ENCODE results near the gene KRTAP10-1.

KRTAP10-1 gene

DNA sequence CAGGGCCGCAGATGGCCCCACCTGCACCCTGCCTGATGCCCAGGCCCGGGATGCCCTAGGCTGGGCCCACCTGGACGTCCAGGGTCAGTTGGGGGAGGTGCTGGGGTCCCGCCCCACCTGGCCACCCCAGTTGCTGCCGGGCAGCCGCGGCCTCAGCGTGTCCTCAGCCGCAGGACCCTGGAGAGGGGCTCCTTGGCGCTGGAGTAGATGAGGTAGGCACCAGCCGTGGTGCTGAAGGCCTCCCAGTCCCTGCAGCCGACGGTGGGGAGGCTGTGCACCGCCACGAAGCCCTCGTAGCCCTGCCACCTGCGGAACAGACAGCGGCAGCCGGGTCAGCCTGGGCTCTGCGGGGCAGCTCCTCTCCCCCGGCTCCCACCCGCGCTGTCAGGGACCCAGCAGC lies 40.4 kb downstream of the KRTAP10-1 start:
- DNase-seq = no peak

DNA sequence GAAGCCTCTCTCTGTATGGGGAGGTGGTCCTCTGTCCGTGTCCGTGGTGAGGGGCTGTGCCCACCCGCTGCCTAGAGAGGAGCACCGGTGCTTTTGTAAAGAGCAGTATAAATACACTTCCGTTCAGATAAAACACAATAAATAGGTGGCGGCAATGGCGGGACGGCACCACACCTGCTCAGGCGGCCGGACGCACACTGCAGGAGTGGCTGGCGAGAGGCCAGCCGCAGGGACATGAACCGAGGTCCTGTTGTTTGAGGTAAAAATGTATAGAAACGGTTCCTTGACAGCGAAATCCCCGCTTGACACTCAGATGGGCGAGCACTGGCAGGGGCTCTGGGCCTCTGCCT lies 40.8 kb downstream of the KRTAP10-1 start:
- DNase-seq = peak; percentile 33

DNA sequence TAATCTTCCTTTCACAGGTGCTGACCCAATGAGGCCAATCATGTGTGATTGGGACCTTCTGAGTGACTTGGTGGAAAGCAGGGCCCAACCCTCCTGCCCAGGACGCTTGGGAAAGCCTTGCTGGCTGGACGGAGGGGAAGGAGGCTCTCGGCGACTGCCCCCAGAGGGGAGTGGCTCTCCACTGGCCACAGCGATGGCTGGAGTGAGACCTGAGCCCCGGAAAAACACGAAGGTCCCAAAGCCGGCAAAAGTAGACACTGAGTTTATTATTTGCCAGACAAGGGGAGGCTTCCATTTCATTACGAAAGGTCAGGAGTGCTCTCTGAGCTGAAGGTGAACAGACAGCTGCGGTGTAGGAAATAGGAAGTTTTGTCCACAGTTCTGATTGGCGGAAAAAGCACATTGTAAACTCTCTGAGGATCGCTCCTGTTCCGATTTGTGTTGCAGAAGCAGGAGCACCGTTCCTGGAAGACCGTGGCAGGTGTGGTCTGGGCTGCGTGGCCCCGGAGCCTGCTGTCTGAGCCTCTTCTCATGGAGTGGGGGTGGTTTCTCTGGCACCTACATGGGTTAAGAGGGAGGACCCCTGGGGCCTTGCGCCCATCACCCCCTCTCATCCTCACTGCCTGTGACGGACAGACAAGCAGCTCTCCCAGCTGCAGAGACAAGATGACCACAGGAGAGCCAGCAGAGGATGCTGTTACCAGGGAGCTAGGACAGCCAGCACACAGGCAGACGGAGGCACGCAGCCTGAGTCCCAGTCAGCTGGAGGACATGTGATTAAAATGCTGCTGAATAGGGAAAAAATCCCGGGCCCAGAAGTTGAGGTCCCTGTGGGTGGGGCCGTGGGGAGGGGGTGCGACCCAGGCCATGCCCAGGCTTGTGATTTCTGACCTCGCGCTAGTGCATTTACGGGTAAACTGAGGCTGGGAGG lies 41.5 kb downstream of the KRTAP10-1 start:
- peak; percentile 58 for DNase-seq

DNA sequence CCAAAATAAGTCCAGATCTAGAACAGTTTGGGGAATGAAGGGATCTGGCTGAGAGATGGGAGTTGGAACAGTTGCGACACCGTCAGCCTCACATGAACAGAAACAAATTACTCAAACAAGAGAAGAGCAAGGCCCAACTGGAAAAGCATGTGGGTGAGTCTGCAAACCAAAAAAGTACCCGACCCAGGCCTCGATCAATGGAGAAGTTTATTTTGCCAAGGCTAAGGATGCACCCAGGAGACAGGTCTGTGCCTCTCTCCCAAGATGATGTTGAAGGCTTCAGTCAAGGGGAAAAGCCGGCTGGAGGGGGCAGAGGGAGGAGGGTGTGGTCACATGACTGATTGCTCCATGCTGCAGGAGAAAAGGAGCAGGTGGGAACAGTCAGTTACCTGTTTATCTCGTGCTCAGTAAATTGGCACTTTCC lies 42.3 kb downstream of the KRTAP10-1 start:
- DNase-seq = peak; percentile 80

DNA sequence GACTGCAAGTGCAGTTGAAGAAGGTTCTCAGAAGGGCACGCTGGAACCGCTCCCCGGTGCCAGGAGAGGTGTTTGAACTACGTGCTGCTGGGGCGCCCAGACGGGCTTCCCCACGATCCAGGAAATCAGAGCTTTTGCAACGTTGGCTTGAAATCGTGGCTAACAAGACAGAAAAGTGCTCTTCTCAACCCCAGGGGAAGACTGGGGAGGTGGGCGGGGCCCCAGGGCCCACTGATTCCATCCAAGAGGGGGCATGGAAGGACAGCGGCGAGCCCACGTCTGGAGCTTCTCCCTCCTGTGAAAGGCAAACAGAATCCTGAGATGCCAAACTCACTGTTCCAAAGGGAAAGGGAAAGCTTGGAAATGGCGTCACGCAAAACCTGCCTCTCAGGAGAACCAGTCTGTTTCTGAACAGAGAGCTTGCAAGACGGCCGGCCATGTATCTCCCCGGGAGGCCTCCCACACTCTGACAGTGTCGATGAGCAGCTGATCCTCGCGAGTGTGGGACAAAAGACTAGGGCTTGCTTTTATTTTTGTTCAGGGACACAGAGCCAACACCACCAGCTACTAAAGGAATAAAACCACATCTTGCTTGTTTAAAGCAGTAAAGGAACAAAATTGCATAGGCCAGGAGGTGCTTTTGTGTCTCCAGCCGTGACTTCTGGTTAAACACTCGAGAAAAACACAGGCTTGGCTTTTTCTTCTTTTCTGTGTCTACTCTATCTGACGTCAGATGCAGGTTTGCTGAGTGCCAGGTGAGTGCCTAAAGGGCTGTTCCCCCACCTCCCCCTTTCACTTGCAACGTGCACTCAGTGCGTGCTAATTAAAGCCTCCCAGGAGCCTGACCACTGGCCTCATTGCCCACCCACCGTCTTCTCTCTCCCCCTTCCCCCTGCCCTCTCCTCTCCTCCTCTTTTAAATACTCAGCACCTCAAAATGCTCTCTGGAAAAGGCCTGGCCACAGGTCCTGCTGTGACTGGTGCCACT lies 43.1 kb downstream of the KRTAP10-1 start:
- DNase-seq = peak; percentile 84

DNA sequence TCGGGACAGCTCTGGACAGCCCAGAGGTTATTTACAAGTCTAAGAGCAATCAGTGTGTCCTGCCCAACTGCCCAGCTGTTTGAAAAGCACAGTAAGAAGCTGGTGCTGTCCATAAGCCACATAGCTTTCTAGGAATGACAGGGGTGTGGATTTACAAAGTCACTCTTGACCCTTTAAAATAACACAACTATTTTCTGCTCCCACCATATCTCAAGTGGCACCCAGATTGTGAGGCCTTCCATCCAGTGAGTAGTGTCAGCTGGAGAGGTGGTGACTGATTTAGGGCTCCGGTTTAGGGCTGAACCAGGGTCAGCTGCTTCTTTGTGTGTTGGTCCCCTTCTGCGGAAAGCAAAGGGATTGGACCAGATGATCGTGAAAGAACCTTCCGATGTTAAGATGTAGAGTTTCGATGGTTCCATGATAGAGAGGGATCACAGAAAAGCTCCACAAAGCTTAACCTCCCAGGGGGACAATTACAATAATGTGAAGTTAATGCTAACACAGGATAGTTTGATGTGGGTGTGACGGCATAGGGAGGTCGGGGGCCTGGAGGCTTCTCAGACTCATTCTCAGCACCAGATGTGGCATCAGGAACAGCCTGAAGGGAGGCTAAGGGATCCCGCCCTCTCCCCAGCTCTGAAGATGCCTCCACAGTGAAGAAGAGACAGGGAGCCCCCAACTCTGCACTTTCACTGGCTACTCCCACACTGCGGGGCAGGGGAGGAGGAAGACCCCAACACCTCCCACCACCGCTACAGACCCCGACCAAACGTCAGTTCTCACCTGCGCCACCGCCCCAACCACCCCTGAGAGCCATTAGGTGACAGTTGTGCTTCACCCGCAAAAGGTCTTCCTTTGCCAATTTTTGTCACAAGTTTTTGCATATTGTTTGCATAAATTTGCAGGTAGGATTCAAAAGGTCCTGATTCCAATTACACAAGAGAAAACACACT lies 44.1 kb downstream of the KRTAP10-1 start:
- DNase-seq = no peak

DNA sequence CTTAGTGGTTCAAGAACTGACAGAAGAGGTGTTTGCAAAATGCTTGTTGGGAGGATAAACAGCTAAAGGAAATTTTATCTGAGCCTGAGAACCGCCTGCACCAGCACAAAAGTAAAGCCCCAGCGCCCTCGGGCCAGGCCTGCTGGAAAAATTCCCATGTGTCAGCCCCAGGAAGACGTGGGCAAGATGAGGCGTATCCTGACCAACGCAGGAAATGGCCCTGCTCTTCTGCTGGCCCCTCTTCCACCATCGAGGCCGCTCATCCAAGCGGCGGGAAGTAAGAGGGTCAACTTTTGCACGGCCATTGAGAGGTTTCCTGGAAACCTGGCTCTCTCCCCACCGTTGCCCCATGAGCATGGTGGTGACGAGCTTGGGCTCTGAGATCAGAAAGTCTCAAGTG lies 45.0 kb downstream of the KRTAP10-1 start:
- DNase-seq = no peak

DNA sequence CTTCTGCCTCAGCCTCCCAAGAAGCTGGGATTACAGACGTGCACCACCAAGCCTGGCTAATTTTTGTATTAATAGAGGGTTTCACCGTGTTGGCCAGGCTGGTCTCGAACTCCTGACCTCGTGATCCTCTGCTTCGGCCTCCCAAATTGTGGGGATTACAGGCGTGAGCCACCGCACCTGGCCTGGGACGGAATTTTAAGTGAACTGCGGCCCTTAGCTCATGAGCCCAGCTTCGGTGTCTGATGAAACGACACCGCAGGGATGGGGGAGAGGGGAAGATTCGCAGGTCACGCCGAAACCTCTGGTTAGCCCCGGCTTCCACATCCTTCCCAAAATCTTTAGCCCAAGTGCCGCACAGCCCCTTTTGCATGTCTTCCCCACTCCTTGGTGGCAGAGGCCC lies 45.6 kb downstream of the KRTAP10-1 start:
- no peak for DNase-seq

DNA sequence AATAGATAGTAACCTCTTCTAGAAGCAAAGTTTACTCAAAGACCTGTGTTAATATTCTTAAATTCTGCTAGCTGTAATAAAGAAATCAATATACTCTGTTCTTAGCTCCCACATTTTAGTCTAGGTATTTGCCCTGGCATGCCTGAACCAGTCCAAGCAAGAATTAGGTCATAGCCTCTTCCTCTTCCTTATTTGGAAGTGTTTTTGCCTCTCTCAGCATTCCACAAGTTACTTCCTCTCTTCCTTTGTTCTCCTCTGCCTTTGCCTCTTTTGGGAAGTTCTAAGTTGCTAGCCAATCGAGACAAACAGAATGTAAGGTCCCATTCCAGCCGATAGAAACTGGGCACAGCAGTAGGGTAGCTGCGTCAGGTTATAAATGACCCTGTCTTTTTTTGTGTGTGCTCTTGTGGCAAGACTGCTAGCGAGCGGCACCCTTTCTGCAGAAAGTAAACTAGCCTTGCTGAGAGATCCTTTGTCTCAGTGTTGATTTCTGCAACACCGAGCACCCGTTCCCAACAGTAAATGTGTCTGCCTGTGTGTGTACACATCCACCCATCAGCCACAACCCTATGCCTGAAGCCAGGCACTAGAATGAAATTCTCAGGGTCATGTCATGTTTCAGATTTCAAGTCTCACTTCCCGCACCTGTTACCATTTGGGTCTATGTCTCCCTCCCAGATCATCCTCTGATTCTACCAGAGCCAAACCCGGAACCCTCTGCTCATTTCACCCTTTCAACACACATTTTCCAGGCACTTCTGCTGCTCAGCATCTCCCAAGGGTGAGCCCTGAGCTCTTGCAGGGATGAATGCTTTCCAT lies 47.2 kb downstream of the KRTAP10-1 start:
- DNase-seq = no peak

DNA sequence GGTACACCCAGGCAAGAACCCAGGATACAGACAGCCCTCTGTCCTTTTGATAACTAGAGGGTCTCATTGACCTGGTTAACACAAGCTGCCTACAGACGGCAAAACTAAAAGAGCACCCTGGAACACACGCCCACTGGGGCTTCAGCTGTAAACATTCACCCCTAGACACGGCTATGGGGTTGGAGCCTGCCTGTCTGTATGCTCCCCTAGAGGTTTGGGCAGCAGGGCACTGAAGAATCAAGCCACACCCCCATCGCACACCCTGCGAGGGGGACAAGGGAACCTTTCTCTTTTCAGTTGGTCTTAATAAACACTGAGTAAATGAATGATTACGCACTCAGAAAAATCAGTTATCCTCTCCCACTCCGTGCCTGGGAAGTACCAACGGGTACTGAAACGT lies 49.2 kb downstream of the KRTAP10-1 start:
- DNase-seq = no peak

DNA sequence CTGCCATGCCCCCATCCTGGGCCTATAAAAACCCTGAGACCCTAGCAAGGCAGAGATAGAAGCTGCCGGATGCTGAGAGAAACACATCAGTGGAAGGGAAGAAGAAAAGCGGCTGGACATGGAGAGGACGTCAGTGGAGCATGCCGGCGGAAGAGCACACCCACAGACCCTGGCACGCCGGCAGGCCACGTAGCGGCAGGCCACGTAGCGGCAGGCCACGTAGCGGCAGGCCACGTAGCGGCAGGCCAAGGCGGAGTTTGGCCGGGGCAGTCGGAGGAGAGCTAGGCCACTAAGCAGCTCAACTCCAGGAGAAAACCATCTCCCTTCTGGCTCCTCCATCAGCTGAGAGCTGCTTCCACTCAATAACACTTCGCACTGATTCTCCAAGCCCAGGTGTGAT lies 49.6 kb downstream of the KRTAP10-1 start:
- no peak for DNase-seq

DNA sequence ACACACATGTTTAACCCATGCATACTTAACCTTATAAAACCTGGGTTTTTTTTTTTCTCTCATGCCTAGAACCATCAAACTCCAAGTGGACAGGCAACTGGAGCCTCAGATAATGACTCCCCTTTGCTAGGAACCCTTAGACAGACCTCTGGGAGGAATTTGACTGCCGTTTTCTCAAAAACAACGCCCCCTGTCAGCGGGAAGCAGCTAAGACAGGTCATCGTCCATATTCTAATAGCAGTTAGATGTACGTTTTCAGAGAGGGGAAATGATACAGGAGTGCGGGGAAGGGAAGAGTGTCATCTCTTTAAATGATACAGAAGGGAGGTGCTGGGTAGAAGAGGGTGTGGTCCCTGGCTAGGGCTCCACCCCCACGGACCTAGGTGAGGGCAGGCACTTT lies 50.0 kb downstream of the KRTAP10-1 start:
- no peak for DNase-seq
